A375 (cell line): ENCODE results near the gene CNOT4. TPM values are rescaled to one million over a fixed set of nuclear protein-coding genes. Genes with fewer than 3 reads are reported as not detected.

Experiments used
- total RNA-seq: library from RNA; depleted of rRNA; stranded (reverse); fragments of >200 nt; shearing (Covaris generic); gene quantifications from 2 replicates; pipeline ENCODE4 v1.2.3, GENCODE V29; 2014; rRNA removed

Gene CNOT4, protein sequence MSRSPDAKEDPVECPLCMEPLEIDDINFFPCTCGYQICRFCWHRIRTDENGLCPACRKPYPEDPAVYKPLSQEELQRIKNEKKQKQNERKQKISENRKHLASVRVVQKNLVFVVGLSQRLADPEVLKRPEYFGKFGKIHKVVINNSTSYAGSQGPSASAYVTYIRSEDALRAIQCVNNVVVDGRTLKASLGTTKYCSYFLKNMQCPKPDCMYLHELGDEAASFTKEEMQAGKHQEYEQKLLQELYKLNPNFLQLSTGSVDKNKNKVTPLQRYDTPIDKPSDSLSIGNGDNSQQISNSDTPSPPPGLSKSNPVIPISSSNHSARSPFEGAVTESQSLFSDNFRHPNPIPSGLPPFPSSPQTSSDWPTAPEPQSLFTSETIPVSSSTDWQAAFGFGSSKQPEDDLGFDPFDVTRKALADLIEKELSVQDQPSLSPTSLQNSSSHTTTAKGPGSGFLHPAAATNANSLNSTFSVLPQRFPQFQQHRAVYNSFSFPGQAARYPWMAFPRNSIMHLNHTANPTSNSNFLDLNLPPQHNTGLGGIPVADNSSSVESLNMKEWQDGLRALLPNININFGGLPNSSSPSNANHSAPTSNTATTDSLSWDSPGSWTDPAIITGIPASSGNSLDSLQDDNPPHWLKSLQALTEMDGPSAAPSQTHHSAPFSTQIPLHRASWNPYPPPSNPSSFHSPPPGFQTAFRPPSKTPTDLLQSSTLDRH
- total RNA-seq, result 13.2 and 14.2 TPM in 2 replicates

DNA sequence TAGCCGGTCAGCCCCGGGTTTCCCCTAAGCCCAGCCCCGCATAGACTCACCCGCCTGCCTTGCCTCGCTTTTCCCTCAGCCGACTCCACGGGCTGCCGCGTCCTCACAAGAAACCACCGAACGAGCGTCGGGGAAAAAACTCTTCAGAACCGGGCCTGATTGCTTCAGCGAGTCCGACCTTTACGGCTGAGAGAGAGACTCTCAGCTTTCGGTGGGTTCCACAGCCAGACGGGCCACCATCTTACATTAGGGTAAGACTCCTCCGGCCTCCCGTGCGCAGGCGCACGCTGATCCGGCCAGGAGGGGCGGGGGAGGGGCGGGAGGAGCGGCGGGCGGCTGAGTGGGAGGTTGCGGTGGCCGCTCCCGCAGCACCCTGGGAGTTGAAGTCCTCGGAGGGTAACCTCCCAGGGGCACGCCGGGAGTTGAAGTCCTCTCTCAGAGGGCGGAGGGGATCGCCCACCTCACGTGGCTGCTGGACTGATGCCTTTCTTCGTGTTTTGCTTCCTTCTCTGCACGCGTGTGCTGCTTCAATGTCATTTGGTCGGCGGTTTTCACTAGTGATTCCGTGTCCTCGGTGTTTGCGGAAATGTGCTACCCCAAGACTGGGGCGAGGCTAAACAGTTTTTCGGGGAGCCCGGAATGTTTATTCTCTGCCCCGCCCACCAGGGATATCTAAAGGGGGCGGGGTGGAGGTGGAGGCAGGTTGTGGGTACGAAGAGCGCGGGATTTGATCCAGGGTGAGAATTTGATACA is at the start of gene CNOT4:
Gene CNOT4 (minus strand): TSS at position 264 of the 753 bp plus-strand sequence. CDS start 71,771 bp downstream, outside the sequence.

DNA sequence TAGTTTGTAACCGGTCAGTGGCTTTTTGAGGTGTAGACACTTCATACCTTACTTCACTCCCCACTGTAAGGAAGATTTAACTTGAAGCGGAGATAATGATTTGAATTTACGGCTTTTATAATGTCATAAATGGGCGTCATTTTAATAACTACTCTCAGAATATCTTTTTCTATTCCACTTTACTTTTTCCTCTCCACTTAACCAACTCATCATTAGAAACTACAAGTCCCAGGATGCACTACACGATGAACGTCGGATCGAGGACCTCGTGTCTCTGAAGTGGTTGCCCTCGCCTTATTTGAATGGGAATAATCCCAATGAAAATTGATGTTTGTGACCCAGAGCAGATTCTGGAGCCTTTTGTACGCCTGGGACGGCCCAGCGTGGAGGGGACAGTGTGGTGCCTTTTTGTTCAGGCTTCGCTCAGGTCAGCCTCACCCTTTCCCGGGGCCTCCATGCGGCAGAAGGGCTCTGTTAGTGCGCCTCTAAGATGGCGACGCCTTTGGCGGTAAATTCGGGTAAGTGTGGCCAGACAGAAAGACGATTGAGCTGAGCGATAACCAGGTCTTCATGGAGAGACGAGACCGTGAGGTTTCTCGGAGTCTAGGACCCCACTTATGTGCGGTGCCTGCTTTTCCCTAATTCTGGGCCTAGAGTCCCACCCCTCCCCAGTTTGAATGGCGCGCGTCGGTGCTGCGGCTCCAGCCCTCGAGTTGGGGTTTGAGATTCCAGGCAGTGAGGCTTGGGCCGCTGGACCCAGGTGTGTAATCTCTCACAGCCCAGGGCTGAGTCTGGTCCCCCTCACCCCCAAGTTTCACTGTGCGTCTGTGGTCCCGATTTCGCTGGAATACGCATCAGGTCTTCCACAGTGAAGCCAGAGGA is 47.8 kb upstream of the CNOT4 start, which contains the start of gene NUP205:
Gene NUP205 (plus strand): TSS at position 463 of the 882 bp plus-strand sequence. CDS start 28 bp downstream, at position 491.

Other genes with a start within 250 kb of the CNOT4 start
- 72.2 and 72.9 TPM in 2 replicates for gene NUP205, start 47.8 kb upstream of the CNOT4 start, total RNA-seq
- gene STMP1, start 152.4 kb upstream of the CNOT4 start, total RNA-seq, result 4.7 and 7.0 TPM in 2 replicates
- not detected in 2 replicates for gene SLC13A4, start 218.1 kb upstream of the CNOT4 start, total RNA-seq
- not detected in 2 replicates for gene FAM180A, start 238.7 kb upstream of the CNOT4 start, total RNA-seq